Measurements from ENCODE around the gene ZNF133. TPM values are rescaled to one million over a fixed set of nuclear protein-coding genes. Genes with fewer than 3 reads are reported as not detected.
A peak's percentile ranks its signal among the peaks of the same experiment; 100 is the strongest.
"Not testable (repeated sequence)": the region's sequence is repeated elsewhere in the genome, so short reads cannot be mapped to it uniquely, and the experiment has no call there.

The ZNF133 gene
- total RNA-seq, result 10 to 100 TPM; 10.4 to 11.0 TPM
- polyA plus RNA-seq (ENCODE audit: insufficient read length in 6 of 6), result 10 to 100 TPM; 30.8 to 38.3 (median 33.2) TPM
- long read RNA-seq, donor 1, partial matches to known transcripts, result 0 of 3 reads
- long read RNA-seq, donor 1, other reads (novel, unspliced or antisense), result 0 of 3 reads
- long read RNA-seq, donor 2, partial matches to known transcripts, result 0 of 2 reads
- long read RNA-seq, donor 2, other reads (novel, unspliced or antisense), result 0 of 2 reads
- long read RNA-seq, donor 3, partial matches to known transcripts, result 0 of 1 reads
- long read RNA-seq, donor 3, other reads (novel, unspliced or antisense), result 0 of 1 reads
- long read RNA-seq, donor 4, partial matches to known transcripts, result 0 of 7 reads
- long read RNA-seq, donor 4, other reads (novel, unspliced or antisense), result 6 of 7 reads
- long read RNA-seq, donor 5, partial matches to known transcripts, result 0 of 2 reads
- long read RNA-seq, donor 5, other reads (novel, unspliced or antisense), result 0 of 2 reads
- long read RNA-seq, donor 6, partial matches to known transcripts, result 0 of 4 reads
- long read RNA-seq, donor 6, other reads (novel, unspliced or antisense), result 0 of 4 reads
- long read RNA-seq, donor 7, partial matches to known transcripts, result 0 of 1 reads
- long read RNA-seq, donor 7, other reads (novel, unspliced or antisense), result 0 of 1 reads
- long read RNA-seq, donor 8, partial matches to known transcripts, result 0 of 3 reads
- long read RNA-seq, donor 8, other reads (novel, unspliced or antisense), result 0 of 3 reads
- long read RNA-seq, donor 9, result 0 reads
- long read RNA-seq, donor 10, partial matches to known transcripts, result 1 of 3 reads
- long read RNA-seq, donor 10, other reads (novel, unspliced or antisense), result 2 of 3 reads
- long read RNA-seq, donor 11, result 0 reads
- long read RNA-seq, donor 12, partial matches to known transcripts, result 0 of 5 reads
- long read RNA-seq, donor 12, other reads (novel, unspliced or antisense), result 0 of 5 reads

DNA sequence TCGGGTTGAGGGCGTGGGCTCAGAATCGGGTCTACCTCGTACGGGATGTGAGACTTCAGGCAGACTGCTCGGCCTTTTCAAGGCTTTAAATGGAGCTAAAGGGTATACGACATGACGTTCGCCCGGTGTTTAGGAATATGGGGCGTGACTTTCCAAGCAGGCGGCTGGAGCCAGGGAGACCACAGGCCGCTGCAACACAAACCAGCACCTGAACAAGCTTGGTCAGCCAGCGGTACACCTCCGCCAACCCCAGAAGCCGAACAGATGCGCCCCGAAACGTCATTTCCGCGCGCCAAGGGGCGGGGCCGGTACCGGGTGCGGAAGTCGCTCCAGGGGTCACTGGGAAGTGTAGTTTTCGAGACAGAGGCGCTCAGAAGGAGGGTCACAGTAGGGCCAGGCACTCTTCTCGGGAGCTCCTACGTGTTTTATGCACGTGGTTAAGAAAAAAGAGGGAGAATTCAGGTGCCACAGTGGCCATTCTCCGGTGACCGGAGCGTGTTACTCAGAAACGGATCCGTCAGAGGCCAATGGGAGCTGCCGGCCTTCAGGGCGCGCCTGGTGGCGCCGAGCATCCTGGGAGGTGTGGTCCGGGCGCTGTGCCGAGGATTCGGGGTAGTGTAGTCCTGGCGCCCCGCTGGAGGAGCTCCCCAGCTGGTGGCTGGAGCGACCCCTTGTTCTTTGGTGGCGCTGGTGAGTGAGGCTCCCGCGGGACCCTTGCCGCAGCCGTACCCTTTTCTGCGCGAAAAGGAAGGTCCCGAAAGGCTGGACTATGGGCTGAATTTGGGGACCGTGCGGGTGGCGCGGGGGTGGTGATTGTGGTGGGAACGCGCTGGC lies at the start of gene ZNF133:
ZNF133 (plus strand) TSS at position 613 of the 834 bp plus-strand sequence. CDS start 17,160 bp downstream, outside the sequence.
- Histone ChIP-seq H3K9me3 (peaks cover 0 to 18% of the 10 kb centered on the region in 2 donors), H3K27me3 (peaks cover 0 to 7% of the 10 kb centered on the region in 2 donors), H3K36me3 (peaks cover 0 to 5% of the 10 kb centered on the region in 2 donors), H3K27ac (peak within 1 kb of the TSS; percentile 85 to 94), H3K4me3 (peak within 1 kb of the TSS; percentile 73 to 75), H3K4me1 (peaks cover 0 to 17% of the 10 kb centered on the region in 2 donors)
- DNase-seq, result peak; percentile 95 to 99 (median 96)
- TF ChIP-seq, protein P1, sequence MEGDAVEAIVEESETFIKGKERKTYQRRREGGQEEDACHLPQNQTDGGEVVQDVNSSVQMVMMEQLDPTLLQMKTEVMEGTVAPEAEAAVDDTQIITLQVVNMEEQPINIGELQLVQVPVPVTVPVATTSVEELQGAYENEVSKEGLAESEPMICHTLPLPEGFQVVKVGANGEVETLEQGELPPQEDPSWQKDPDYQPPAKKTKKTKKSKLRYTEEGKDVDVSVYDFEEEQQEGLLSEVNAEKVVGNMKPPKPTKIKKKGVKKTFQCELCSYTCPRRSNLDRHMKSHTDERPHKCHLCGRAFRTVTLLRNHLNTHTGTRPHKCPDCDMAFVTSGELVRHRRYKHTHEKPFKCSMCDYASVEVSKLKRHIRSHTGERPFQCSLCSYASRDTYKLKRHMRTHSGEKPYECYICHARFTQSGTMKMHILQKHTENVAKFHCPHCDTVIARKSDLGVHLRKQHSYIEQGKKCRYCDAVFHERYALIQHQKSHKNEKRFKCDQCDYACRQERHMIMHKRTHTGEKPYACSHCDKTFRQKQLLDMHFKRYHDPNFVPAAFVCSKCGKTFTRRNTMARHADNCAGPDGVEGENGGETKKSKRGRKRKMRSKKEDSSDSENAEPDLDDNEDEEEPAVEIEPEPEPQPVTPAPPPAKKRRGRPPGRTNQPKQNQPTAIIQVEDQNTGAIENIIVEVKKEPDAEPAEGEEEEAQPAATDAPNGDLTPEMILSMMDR (IDR thresholded peaks at IDR 0.05), result no peak
- peak; percentile 98 for ATAC-seq
- intact Hi-C loops (cut with DNase I), result no loop called here

DNA sequence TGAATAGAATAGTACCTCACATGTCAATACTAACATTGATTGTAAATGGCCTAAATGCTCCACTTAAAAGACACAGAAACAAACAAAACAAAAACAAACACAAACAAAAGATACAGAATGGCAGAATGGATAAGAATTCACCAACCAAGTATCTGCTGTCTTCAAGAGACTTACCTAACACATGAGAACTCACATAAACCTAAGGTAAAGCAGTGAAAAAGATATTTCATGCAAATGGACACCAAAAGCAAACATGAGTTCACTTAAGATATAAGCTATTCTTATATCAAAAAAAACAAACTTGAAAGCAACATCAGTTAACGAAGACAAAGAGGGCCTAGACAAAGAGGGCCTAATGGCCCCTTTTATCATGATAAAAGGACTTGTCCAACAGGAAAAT lies 47.3 kb upstream of the ZNF133 start:
- DNase-seq, result no peak
- H3K4me1 ChIP-seq, result no peaks in the 10 kb centered on the region
- intact Hi-C loops (cut with DNase I), result no loop called here
- H3K27me3 ChIP-seq, result peaks cover 0 to 20% of the 10 kb centered on the region in 2 donors
- TF ChIP-seq, protein P1 (IDR thresholded peaks at IDR 0.05), result no peak
- no peaks in the 10 kb centered on the region for H3K36me3 ChIP-seq
- ATAC-seq, result no peak
- no peak overlapping the region for H3K27ac ChIP-seq
- H3K9me3 ChIP-seq, result peaks cover 0 to 1% of the 10 kb centered on the region in 2 donors
- no peak overlapping the region for H3K4me3 ChIP-seq

DNA sequence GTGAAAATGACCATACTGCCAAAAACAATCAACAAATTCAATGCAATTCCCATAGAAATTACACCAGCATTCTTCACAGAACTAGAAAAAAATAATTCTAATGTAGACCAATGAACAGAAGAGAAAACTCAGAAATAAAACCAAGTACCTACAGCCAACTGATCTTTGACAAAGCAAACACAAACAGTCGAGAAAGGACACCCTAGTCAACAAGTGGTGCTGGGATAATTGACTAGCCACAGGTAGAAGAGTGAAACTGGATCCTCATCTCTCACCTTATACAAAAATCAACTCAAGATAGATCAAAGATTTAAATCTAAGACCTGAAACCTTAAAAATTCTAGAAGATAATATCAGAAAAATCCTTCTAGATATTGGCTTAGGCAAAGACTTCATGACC lies 44.5 kb upstream of the ZNF133 start:
- H3K36me3 ChIP-seq, result no peaks in the 10 kb centered on the region
- H3K9me3 ChIP-seq, result peaks cover 0 to 1% of the 10 kb centered on the region in 2 donors
- ATAC-seq (no peak), DNase-seq (no peak)
- TF ChIP-seq, protein P1 (IDR thresholded peaks at IDR 0.05), result no peak
- intact Hi-C loops (cut with DNase I), result no loop called here
- H3K27me3 ChIP-seq, result peaks cover 0 to 11% of the 10 kb centered on the region in 2 donors
- no peak overlapping the region for H3K27ac ChIP-seq
- H3K4me1 ChIP-seq, result no peaks in the 10 kb centered on the region
- H3K4me3 ChIP-seq, result no peak overlapping the region

DNA sequence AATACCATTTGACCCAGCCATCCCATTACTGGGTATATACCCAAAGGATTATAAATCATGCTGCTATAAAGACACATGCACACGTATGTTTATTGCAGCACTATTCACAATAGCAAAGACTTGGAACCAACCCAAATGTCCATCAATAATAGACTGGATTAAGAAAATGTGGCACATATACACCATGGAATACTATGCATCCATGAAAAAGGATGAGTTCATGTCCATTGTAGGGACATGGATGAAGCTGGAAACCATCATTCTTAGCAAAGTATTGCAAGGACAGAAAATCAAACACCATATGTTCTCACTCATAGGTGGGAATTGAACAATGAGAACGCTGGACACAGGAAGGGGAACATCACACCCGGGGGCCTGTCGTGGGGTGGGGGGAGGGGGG lies 39.8 kb upstream of the ZNF133 start:
- H3K4me3 ChIP-seq; H3K27me3 ChIP-seq; H3K9me3 ChIP-seq; intact Hi-C loops (cut with DNase I); DNase-seq; ATAC-seq; H3K4me1 ChIP-seq; H3K36me3 ChIP-seq; H3K27ac ChIP-seq: not testable (repeated sequence)

DNA sequence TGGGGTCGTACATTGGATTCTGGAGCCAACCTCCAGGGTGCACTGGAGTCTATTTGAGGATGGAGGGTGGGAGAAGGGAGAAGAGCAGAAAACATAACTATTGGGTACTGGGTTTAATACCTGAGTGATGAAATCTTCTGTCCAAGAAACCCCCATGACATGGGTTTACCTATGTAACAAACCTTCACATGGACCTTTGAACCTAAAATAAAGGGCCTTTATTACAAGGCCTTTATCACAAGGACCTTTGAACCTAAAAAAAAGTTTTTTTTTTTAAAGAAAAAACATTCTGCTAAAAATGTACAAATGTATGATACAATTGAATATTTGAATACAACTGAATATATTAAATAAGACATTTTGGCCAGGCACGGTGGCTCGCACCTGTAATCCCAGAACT lies 38.1 kb upstream of the ZNF133 start:
- no peaks in the 10 kb centered on the region for H3K9me3 ChIP-seq
- no peak overlapping the region for H3K27ac ChIP-seq
- H3K36me3 ChIP-seq, result no peaks in the 10 kb centered on the region
- no peak overlapping the region for H3K4me3 ChIP-seq
- intact Hi-C loops (cut with DNase I), result no loop called here
- no peak for DNase-seq
- TF ChIP-seq, protein P1 (IDR thresholded peaks at IDR 0.05), result no peak
- ATAC-seq, result no peak
- peaks cover 0 to 6% of the 10 kb centered on the region in 2 donors for H3K27me3 ChIP-seq
- H3K4me1 ChIP-seq, result peaks cover 0 to 3% of the 10 kb centered on the region in 2 donors
